WTC11 (cell line): Measurements from ENCODE around the gene EIF4ENIF1. TPM values are rescaled to one million over a fixed set of nuclear protein-coding genes. Genes with fewer than 3 reads are reported as not detected.

Experiments used
- ATAC-seq: fragments of 200-7000 bp; cut with Tn5 transposase; 2 replicates; pipeline ENCODE4 v1.10.0; 2021; ENCODE audit warnings: mild to moderate bottlenecking, moderate library complexity
- Bru-seq: library from RNA; stranded (reverse); fragments of 400-500 nt; gene quantifications from one replicate; lab custom pipeline; 2021; lab: Mats Ljungman, UMichigan
- CTCF ChIA-PET: fragments of 300-600 bp; sonication (Branson Sonifier 250); formaldehyde crosslinking; loops from one replicate; lab custom pipeline; 2021; ENCODE audit warnings: antibody characterized with exemption; lab: Charles Lee
- POLR2A ChIA-PET: fragments of 350-600 bp; sonication (Branson Sonifier 250); formaldehyde crosslinking; loops from one replicate; lab custom pipeline; 2021; ENCODE audit warnings: antibody characterized with exemption; lab: Charles Lee
- DNase-seq: peaks from one replicate; pipeline ENCODE4 v3.0.0; 2021; ENCODE audit warnings: low spot score
- H3K27ac Mint-ChIP-seq: 2 replicates; pipeline ENCODE4 v1.8.0; 2021; ENCODE audit warnings: mixed read lengths
- H3K27me3 Mint-ChIP-seq: 2 replicates; pipeline ENCODE4 v1.8.0; 2021; ENCODE audit warnings: low read depth, mild to moderate bottlenecking, moderate library complexity, mixed read lengths
- H3K36me3 Mint-ChIP-seq: 2 replicates; pipeline ENCODE4 v1.8.0; 2021; ENCODE audit warnings: mixed read lengths
- H3K4me1 Mint-ChIP-seq: 2 replicates; pipeline ENCODE4 v1.8.0; 2022; ENCODE audit warnings: mixed read lengths
- H3K4me3 Mint-ChIP-seq: 2 replicates; pipeline ENCODE4 v1.8.0; 2021; ENCODE audit warnings: mild to moderate bottlenecking, moderate library complexity, mixed read lengths
- H3K9me3 Mint-ChIP-seq: 2 replicates; pipeline ENCODE4 v1.8.0; 2021; ENCODE audit warnings: mixed read lengths
- ESRRA ChIP-seq: sonication (generic); formaldehyde crosslinking; IDR thresholded peaks from 2 replicates; pipeline ENCODE4 v1.8.1; 2022; ENCODE audit warnings: mild to moderate bottlenecking, missing genetic modification reagents, borderline replicate concordance
- FOXK1 ChIP-seq: sonication (generic); formaldehyde crosslinking; IDR thresholded peaks from 2 replicates; pipeline ENCODE4 v1.8.0; 2022; ENCODE audit warnings: mild to moderate bottlenecking, moderate library complexity, missing genetic modification reagents
- GABPB1 ChIP-seq: sonication (generic); formaldehyde crosslinking; IDR thresholded peaks from 2 replicates; pipeline ENCODE4 v1.8.1; 2023; ENCODE audit warnings: mild to moderate bottlenecking, missing genetic modification reagents
- MYBL2 ChIP-seq: sonication (generic); formaldehyde crosslinking; IDR thresholded peaks from 2 replicates; pipeline ENCODE4 v1.8.1; 2023; ENCODE audit warnings: mild to moderate bottlenecking, moderate library complexity, missing genetic modification reagents
- NFE2L1 ChIP-seq: sonication (generic); formaldehyde crosslinking; IDR thresholded peaks from 2 replicates; pipeline ENCODE4 v1.8.1; 2023; ENCODE audit warnings: missing genetic modification reagents
- NR1H2 ChIP-seq: sonication (generic); formaldehyde crosslinking; IDR thresholded peaks from 2 replicates; pipeline ENCODE4 v1.9.0; 2021; ENCODE audit warnings: mild to moderate bottlenecking, moderate library complexity, missing genetic modification reagents
- NR2C2 ChIP-seq: sonication (generic); formaldehyde crosslinking; IDR thresholded peaks from 2 replicates; pipeline ENCODE4 v1.8.0; 2022; ENCODE audit warnings: mild to moderate bottlenecking, missing genetic modification reagents
- NR3C1 ChIP-seq: sonication (generic); formaldehyde crosslinking; conservative IDR thresholded peaks from 2 replicates; pipeline ENCODE4 v1.8.1; 2023; ENCODE audit warnings: low read depth, mild to moderate bottlenecking, missing genetic modification reagents
- SMAD4 ChIP-seq: sonication (generic); formaldehyde crosslinking; IDR thresholded peaks from 2 replicates; pipeline ENCODE4 v1.8.0; 2022; ENCODE audit warnings: mild to moderate bottlenecking, missing genetic modification reagents
- TCF7 ChIP-seq: sonication (generic); formaldehyde crosslinking; IDR thresholded peaks from 2 replicates; pipeline ENCODE4 v1.8.0; 2022; ENCODE audit warnings: mild to moderate bottlenecking, low read depth, missing genetic modification reagents, moderate library complexity
- TEAD1 ChIP-seq: sonication (generic); formaldehyde crosslinking; IDR thresholded peaks from 2 replicates; pipeline ENCODE4 v1.8.0; 2022; ENCODE audit warnings: mild to moderate bottlenecking, missing genetic modification reagents
- TP53 ChIP-seq: sonication (generic); formaldehyde crosslinking; IDR thresholded peaks from 2 replicates; pipeline ENCODE4 v1.8.1; 2023; ENCODE audit warnings: mild to moderate bottlenecking, missing genetic modification reagents
- ZNF138 ChIP-seq: sonication (generic); formaldehyde crosslinking; conservative IDR thresholded peaks from 2 replicates; pipeline ENCODE4 v1.8.1; 2022; ENCODE audit warnings: mild to moderate bottlenecking, moderate library complexity, missing genetic modification reagents
- long read RNA-seq, 3 experiments: library from RNA in 1 of 3; library from capped mRNA in 1 of 3; library from polyadenylated mRNA in 1 of 3; unstranded in 2 of 3; stranded (forward) in 1 of 3; transcript quantifications; one replicate each; pipeline ENCODE4 v2.0.0, GENCODE V29; 2021
- total RNA-seq: library from RNA; stranded (reverse); gene quantifications from 3 replicates; pipeline ENCODE4 v1.2.3, GENCODE V29; 2021
- TF ChIP-seq, protein P1 (sequence below): sonication (generic); formaldehyde crosslinking; IDR thresholded peaks from 2 replicates; pipeline ENCODE4 v1.8.1; 2022; ENCODE audit warnings: mild to moderate bottlenecking, missing genetic modification reagents, moderate library complexity, borderline replicate concordance
- TF ChIP-seq, protein P2 (sequence below): sonication (generic); formaldehyde crosslinking; IDR thresholded peaks from 2 replicates; pipeline ENCODE4 v1.8.1; 2022; ENCODE audit warnings: low read depth, mild to moderate bottlenecking, moderate library complexity, missing genetic modification reagents, borderline replicate concordance
- TF ChIP-seq, protein P3 (sequence below): sonication (generic); formaldehyde crosslinking; IDR thresholded peaks from 2 replicates; pipeline ENCODE4 v1.8.0; 2023; ENCODE audit warnings: missing genetic modification reagents, mild to moderate bottlenecking, borderline replicate concordance
- TF ChIP-seq, protein P4 (sequence below): sonication (generic); formaldehyde crosslinking; IDR thresholded peaks from 2 replicates; pipeline ENCODE4 v1.8.0; 2022; ENCODE audit warnings: mild to moderate bottlenecking, missing genetic modification reagents
- TF ChIP-seq, protein P5 (sequence below): sonication (generic); formaldehyde crosslinking; IDR thresholded peaks from 2 replicates; pipeline ENCODE4 v1.8.0; 2022; ENCODE audit warnings: mild to moderate bottlenecking, missing genetic modification reagents
- TF ChIP-seq, protein P6 (sequence below): sonication (generic); formaldehyde crosslinking; IDR thresholded peaks from 2 replicates; pipeline ENCODE4 v1.8.1; 2023; ENCODE audit warnings: mild to moderate bottlenecking, moderate library complexity, missing genetic modification reagents

Gene EIF4ENIF1, protein sequence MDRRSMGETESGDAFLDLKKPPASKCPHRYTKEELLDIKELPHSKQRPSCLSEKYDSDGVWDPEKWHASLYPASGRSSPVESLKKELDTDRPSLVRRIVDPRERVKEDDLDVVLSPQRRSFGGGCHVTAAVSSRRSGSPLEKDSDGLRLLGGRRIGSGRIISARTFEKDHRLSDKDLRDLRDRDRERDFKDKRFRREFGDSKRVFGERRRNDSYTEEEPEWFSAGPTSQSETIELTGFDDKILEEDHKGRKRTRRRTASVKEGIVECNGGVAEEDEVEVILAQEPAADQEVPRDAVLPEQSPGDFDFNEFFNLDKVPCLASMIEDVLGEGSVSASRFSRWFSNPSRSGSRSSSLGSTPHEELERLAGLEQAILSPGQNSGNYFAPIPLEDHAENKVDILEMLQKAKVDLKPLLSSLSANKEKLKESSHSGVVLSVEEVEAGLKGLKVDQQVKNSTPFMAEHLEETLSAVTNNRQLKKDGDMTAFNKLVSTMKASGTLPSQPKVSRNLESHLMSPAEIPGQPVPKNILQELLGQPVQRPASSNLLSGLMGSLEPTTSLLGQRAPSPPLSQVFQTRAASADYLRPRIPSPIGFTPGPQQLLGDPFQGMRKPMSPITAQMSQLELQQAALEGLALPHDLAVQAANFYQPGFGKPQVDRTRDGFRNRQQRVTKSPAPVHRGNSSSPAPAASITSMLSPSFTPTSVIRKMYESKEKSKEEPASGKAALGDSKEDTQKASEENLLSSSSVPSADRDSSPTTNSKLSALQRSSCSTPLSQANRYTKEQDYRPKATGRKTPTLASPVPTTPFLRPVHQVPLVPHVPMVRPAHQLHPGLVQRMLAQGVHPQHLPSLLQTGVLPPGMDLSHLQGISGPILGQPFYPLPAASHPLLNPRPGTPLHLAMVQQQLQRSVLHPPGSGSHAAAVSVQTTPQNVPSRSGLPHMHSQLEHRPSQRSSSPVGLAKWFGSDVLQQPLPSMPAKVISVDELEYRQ
- total RNA-seq (19.7 to 23.6 TPM (median 22.8 TPM) in 3 replicates), Bru-seq, nascent RNA (percentile 67 among the genes with signal in this experiment)
- long read RNA-seq, experiment 1, transcript EIF4ENIF1-201 (19 exons, 3,544 nt): major isoform, 59 of 146 reads
- long read RNA-seq, experiment 1, partial matches to known transcripts: 27 of 146 reads
- long read RNA-seq, experiment 1, other reads (novel, unspliced or antisense): 60 of 146 reads
- long read RNA-seq, experiment 2, partial matches to known transcripts: 17 of 28 reads
- long read RNA-seq, experiment 2, other reads (novel, unspliced or antisense): 8 of 28 reads
- long read RNA-seq, experiment 3, partial matches to known transcripts: 2 of 5 reads
- long read RNA-seq, experiment 3, other reads (novel, unspliced or antisense): 2 of 5 reads

DNA sequence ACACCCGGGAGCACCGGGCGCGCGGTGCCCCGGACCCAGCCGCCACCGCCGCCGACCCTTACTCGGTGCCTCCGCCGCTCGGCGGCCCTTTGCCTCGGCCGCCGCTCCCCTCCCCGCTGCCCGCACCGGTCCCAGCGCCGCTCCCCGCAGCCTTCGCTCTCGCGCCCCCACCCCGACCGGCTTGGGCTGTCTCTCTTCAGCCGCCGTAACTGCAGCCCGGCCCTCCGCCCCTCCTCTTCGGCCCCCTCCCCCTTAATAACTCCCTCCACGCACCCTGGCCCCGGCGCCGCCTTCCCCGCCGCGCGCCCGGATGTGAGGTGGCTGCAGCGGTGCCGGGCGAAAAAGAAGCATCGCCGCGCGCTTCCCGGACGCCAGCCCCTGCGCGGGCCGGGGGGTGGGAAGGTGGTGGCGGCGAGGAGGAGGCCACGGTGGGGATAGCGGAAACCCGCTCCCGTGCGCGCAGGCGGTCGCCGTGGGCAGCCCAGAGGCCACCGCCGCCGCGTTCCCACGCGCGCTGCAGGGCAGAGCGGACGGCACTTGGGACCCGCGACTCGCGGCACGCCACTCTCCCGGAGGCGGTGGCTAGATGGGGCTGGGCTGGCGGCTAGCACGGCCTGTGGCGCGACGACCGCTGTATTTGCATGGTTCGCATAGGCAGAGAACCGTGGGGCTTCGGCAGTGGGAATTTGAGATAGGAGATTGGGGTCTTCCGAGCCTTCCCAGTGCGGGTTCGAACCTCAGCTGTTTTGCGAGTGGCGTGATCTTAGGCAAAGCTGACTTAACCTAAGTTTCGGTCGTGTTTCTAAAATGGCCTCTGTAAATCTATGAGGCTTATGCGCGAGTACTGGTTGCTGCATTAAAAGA lies at the start of gene EIF4ENIF1:
EIF4ENIF1 (minus strand) TSS at position 211 of the 864 bp plus-strand sequence. CDS start 1,124 bp downstream, outside the sequence.
- Mint-ChIP-seq H3K9me3 (no peaks in the 10 kb centered on the region), H3K27ac (peak within 1 kb of the TSS; percentile 98), H3K36me3 (peaks cover 17% of the 10 kb centered on the region), H3K4me1 (peaks cover 35% of the 10 kb centered on the region), H3K27me3 (no peaks in the 10 kb centered on the region), H3K4me3 (peak within 1 kb of the TSS; percentile 88)
- peak; percentile 77 for ATAC-seq
- ChIA-PET CTCF (interaction anchor here (1.2 to 1.9 kb wide), 4 partner anchors 38 to 140 kb away, joined by 3 to 10 read pairs (median 4); no protein-coding TSS in a partner anchor), POLR2A (interaction anchor here (0.6 kb wide), 2 partner anchors 11 to 54 kb away, joined by 4 to 5 read pairs; no protein-coding TSS in a partner anchor)
- peak; percentile 81 for DNase-seq
- no peak; the same call in 1 of the 2 replicates for TF ChIP-seq ESRRA (CRISPR knock-in tag)
- no peak for TF ChIP-seq NR2C2 (CRISPR knock-in tag)
- no peak for TF ChIP-seq NR3C1 (CRISPR knock-in tag)
- 0 out of 2 replicates have a peak, but pooled peaks have one; percentile 58 for TF ChIP-seq FOXK1 (CRISPR knock-in tag)
- TF ChIP-seq NR1H2: no peak
- TF ChIP-seq, protein P1, sequence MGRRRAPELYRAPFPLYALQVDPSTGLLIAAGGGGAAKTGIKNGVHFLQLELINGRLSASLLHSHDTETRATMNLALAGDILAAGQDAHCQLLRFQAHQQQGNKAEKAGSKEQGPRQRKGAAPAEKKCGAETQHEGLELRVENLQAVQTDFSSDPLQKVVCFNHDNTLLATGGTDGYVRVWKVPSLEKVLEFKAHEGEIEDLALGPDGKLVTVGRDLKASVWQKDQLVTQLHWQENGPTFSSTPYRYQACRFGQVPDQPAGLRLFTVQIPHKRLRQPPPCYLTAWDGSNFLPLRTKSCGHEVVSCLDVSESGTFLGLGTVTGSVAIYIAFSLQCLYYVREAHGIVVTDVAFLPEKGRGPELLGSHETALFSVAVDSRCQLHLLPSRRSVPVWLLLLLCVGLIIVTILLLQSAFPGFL (CRISPR knock-in tag): 0 out of 2 replicates have a peak, but pooled peaks have one; percentile 19
- peak; percentile 77; the same call in 1 of the 2 replicates for TF ChIP-seq ZNF138 (CRISPR knock-in tag)
- TF ChIP-seq MYBL2 (CRISPR knock-in tag): peak; percentile 15; the same call in 1 of the 2 replicates
- no peak for TF ChIP-seq TCF7 (CRISPR knock-in tag)
- TF ChIP-seq, protein P2, sequence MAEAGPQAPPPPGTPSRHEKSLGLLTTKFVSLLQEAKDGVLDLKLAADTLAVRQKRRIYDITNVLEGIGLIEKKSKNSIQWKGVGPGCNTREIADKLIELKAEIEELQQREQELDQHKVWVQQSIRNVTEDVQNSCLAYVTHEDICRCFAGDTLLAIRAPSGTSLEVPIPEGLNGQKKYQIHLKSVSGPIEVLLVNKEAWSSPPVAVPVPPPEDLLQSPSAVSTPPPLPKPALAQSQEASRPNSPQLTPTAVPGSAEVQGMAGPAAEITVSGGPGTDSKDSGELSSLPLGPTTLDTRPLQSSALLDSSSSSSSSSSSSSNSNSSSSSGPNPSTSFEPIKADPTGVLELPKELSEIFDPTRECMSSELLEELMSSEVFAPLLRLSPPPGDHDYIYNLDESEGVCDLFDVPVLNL (CRISPR knock-in tag): peak; percentile 80
- TF ChIP-seq TP53 (CRISPR knock-in tag): peak; percentile 74; the same call in 1 of the 2 replicates
- TF ChIP-seq, protein P3, sequence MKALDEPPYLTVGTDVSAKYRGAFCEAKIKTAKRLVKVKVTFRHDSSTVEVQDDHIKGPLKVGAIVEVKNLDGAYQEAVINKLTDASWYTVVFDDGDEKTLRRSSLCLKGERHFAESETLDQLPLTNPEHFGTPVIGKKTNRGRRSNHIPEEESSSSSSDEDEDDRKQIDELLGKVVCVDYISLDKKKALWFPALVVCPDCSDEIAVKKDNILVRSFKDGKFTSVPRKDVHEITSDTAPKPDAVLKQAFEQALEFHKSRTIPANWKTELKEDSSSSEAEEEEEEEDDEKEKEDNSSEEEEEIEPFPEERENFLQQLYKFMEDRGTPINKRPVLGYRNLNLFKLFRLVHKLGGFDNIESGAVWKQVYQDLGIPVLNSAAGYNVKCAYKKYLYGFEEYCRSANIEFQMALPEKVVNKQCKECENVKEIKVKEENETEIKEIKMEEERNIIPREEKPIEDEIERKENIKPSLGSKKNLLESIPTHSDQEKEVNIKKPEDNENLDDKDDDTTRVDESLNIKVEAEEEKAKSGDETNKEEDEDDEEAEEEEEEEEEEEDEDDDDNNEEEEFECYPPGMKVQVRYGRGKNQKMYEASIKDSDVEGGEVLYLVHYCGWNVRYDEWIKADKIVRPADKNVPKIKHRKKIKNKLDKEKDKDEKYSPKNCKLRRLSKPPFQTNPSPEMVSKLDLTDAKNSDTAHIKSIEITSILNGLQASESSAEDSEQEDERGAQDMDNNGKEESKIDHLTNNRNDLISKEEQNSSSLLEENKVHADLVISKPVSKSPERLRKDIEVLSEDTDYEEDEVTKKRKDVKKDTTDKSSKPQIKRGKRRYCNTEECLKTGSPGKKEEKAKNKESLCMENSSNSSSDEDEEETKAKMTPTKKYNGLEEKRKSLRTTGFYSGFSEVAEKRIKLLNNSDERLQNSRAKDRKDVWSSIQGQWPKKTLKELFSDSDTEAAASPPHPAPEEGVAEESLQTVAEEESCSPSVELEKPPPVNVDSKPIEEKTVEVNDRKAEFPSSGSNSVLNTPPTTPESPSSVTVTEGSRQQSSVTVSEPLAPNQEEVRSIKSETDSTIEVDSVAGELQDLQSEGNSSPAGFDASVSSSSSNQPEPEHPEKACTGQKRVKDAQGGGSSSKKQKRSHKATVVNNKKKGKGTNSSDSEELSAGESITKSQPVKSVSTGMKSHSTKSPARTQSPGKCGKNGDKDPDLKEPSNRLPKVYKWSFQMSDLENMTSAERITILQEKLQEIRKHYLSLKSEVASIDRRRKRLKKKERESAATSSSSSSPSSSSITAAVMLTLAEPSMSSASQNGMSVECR: peak; percentile 32; the same call in 1 of the 2 replicates
- peak; percentile 67; the same call in 1 of the 2 replicates for TF ChIP-seq TEAD1 (CRISPR knock-in tag)
- TF ChIP-seq, protein P4, sequence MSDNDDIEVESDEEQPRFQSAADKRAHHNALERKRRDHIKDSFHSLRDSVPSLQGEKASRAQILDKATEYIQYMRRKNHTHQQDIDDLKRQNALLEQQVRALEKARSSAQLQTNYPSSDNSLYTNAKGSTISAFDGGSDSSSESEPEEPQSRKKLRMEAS (CRISPR knock-in tag): peak; percentile 45; the same call in 1 of the 2 replicates
- TF ChIP-seq SMAD4: no peak
- 0 out of 2 replicates have a peak, but pooled peaks have one; percentile 9 for TF ChIP-seq GABPB1 (CRISPR knock-in tag)
- TF ChIP-seq, protein P5, sequence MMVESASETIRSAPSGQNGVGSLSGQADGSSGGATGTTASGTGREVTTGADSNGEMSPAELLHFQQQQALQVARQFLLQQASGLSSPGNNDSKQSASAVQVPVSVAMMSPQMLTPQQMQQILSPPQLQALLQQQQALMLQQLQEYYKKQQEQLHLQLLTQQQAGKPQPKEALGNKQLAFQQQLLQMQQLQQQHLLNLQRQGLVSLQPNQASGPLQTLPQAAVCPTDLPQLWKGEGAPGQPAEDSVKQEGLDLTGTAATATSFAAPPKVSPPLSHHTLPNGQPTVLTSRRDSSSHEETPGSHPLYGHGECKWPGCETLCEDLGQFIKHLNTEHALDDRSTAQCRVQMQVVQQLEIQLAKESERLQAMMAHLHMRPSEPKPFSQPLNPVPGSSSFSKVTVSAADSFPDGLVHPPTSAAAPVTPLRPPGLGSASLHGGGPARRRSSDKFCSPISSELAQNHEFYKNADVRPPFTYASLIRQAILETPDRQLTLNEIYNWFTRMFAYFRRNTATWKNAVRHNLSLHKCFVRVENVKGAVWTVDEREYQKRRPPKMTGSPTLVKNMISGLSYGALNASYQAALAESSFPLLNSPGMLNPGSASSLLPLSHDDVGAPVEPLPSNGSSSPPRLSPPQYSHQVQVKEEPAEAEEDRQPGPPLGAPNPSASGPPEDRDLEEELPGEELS (CRISPR knock-in tag): peak; percentile 90
- TF ChIP-seq, protein P6, sequence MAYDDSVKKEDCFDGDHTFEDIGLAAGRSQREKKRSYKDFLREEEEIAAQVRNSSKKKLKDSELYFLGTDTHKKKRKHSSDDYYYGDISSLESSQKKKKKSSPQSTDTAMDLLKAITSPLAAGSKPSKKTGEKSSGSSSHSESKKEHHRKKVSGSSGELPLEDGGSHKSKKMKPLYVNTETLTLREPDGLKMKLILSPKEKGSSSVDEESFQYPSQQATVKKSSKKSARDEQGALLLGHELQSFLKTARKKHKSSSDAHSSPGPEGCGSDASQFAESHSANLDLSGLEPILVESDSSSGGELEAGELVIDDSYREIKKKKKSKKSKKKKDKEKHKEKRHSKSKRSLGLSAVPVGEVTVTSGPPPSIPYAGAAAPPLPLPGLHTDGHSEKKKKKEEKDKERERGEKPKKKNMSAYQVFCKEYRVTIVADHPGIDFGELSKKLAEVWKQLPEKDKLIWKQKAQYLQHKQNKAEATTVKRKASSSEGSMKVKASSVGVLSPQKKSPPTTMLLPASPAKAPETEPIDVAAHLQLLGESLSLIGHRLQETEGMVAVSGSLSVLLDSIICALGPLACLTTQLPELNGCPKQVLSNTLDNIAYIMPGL (CRISPR knock-in tag): peak; percentile 91
- 0 out of 2 replicates have a peak, but pooled peaks have one; percentile 34 for TF ChIP-seq NFE2L1 (CRISPR knock-in tag)
